AG04450 (cell line): ENCODE results near the gene SSH3. TPM values are rescaled to one million over a fixed set of nuclear protein-coding genes. Genes with fewer than 3 reads are reported as not detected.

ENCODE experiments used
- CTCF ChIA-PET: fragments of 300-600, 350-600 bp; formaldehyde crosslinking; extraction: SDS; loops from one replicate; lab custom pipeline; 2022; ENCODE audit warnings: antibody characterized with exemption, inconsistent platforms; lab: Charles Lee
- POLR2A ChIA-PET: fragments of 350-600 bp; formaldehyde crosslinking; extraction: SDS; loops from one replicate; lab custom pipeline; 2021; ENCODE audit warnings: antibody characterized with exemption, inconsistent platforms; lab: Yijun Ruan, JAX
- DNase-seq: peaks from one replicate; pipeline ENCODE4 v3.0.0-alpha.2; 2011; ENCODE audit warnings: low read depth, low spot score
- H3K27ac ChIP-seq: one replicate; pipeline ENCODE4 v1.5.1; 2012; ENCODE audit warnings: low read depth, low read length, control low read depth
- H3K27me3 ChIP-seq: one replicate; pipeline ENCODE4 v1.6.0; 2012; ENCODE audit warnings: low read length; ENCODE audit not compliant: control insufficient read depth, insufficient read depth
- H3K4me3 ChIP-seq: 2 replicates; pipeline ENCODE4 v1.5.1; 2011; ENCODE audit warnings: mild to moderate bottlenecking, low read depth, low read length, control low read depth
- H3K9me3 ChIP-seq: 2 replicates; pipeline ENCODE4 v1.5.1; 2012; ENCODE audit warnings: low read length; ENCODE audit not compliant: control insufficient read depth, insufficient read depth
- CTCF ChIP-seq: IDR thresholded peaks from 2 replicates; pipeline ENCODE4 v1.5.1; 2011; ENCODE audit warnings: low read depth, low read length, control low read depth, inconsistent platforms
- polyA plus RNA-seq: library from polyadenylated mRNA; depleted of rRNA; stranded (reverse); fragments of >200 nt; gene quantifications from 2 replicates; pipeline ENCODE4 v1.2.3, GENCODE V29; 2011

The SSH3 gene
- polyA plus RNA-seq, 1 experiment = 16.5 TPM

DNA sequence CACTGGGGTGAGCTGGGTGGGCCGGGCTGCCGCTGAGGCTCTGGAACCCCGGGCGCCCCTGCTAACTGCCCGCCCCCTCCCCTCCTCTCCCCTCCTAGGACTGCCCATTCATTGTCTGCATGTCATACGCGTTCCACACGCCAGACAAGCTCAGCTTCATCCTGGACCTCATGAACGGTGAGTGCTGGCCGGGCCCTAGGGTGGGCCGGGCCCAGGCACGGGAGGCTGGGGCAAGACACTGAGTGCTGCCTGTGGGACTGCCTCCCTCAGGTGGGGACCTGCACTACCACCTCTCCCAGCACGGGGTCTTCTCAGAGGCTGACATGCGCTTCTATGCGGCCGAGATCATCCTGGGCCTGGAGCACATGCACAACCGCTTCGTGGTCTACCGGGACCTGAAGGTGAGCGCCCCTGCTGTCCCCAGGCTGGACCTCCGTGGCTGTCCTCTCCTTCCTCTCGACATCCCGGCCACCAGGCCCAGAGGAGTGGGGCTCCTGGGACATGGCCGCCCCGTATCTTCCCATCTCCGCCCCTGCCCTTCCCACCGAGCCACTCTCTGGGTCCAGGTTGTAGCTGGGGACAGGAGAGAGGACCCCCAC lies 21.7 kb upstream of the SSH3 start:
- H3K9me3 ChIP-seq = no peaks in the 10 kb centered on the region; the same call in 1 of the 2 replicates
- TF ChIP-seq CTCF = no peak
- no peak overlapping the region for H3K27ac ChIP-seq
- H3K27me3 ChIP-seq = no peaks in the 10 kb centered on the region
- no peak for DNase-seq
- H3K4me3 ChIP-seq = no peak overlapping the region
- POLR2A ChIA-PET = no interaction called here
- CTCF ChIA-PET = no interaction called here

DNA sequence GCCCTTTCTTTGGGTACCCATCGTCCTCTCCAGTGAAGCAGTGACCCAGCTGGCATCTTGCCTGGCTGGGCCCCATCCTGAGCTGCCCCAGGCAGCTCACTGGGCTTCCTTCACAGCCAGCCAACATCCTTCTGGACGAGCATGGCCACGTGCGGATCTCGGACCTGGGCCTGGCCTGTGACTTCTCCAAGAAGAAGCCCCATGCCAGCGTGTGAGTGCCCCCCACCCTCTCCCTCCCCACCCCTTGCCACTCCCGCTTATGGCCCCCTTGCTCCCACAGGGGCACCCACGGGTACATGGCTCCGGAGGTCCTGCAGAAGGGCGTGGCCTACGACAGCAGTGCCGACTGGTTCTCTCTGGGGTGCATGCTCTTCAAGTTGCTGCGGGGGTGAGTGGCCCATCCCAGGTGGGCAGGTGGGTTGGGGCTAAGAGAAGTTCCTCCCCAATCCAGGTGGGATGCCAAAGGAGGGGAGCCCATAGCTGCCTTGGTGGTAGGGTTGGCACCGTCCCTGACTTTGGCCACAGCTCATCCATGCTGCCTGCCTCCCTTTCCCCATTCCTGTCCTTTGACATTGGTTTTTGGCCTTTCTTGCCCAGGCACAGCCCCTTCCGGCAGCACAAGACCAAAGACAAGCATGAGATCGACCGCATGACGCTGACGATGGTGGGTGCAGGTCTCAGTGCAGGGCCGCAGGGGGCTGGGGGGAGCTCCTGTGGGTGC lies 21.0 kb upstream of the SSH3 start:
- Histone ChIP-seq H3K9me3 (no peaks in the 10 kb centered on the region; the same call in 1 of the 2 replicates), H3K4me3 (no peak overlapping the region), H3K27me3 (no peaks in the 10 kb centered on the region), H3K27ac (no peak overlapping the region)
- DNase-seq = no peak
- ChIA-PET CTCF (no interaction called here), POLR2A (no interaction called here)
- no peak for TF ChIP-seq CTCF

- CTCF ChIA-PET = no interaction called here
- no peak overlapping the region for H3K27ac ChIP-seq
Observed at GRCh38 chr11:67282876-67283371, 20.4 kb upstream of the SSH3 start.

DNA sequence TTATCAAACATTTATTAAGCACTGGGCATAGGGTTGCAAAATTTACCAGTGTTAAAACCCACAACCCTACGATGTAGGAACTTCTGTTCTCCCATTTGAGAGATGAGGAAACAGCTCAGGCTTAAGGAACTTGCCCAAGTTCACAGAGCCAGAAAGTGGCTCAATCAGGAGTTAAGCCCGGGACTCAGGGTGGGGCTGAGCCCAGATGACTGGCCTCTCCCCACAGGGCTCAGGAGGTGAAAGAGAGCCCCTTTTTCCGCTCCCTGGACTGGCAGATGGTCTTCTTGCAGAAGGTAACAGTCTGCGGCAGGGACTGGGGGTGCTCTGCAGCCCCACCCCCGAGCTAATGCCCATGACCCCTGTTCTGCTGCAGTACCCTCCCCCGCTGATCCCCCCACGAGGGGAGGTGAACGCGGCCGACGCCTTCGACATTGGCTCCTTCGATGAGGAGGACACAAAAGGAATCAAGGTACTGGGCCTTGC lies 19.8 kb upstream of the SSH3 start:
- no peak for DNase-seq
- CTCF ChIA-PET = no interaction called here
- H3K27ac ChIP-seq = no peak overlapping the region
- TF ChIP-seq CTCF = no peak
- POLR2A ChIA-PET = no interaction called here
- no peaks in the 10 kb centered on the region for H3K27me3 ChIP-seq
- no peaks in the 10 kb centered on the region; the same call in 1 of the 2 replicates for H3K9me3 ChIP-seq
- no peak overlapping the region for H3K4me3 ChIP-seq

More at GRCh38 chr11:67282876-67283371, 20.4 kb upstream of the SSH3 start:
- Histone ChIP-seq H3K27me3 (no peaks in the 10 kb centered on the region), H3K4me3 (no peak overlapping the region), H3K9me3 (no peaks in the 10 kb centered on the region; the same call in 1 of the 2 replicates)
- DNase-seq = no peak
- TF ChIP-seq CTCF = no peak
- POLR2A ChIA-PET = no interaction called here
